Heart right ventricle (tissue), 16 donors: ENCODE data around the gene KRTAP4-2. TPM values are rescaled to one million over a fixed set of nuclear protein-coding genes. Genes with fewer than 3 reads are reported as not detected.
"Not testable (repeated sequence)": the region's sequence is repeated elsewhere in the genome, so short reads cannot be mapped to it uniquely, and the experiment has no call there.

Experiments
- ATAC-seq, 8 donors: fragments of 200-7000 bp; cut with Tn5 transposase; one replicate each; pipeline ENCODE4 v1.9.1; 2020; ENCODE audit warnings: mild to moderate bottlenecking in 8 of 8, moderate library complexity in 8 of 8, moderate number of reproducible peaks in 1 of 8
- DNase-seq, 2 donors: peaks; one replicate each; pipeline ENCODE4 v3.0.0-alpha.2; 2020
- H3K27ac ChIP-seq, 10 donors: fragments of 200-600 bp; sonication (generic) in 2 of 10; one replicate each; pipeline versions ENCODE4 v1.5.0 to v1.8.0; 2020 to 2022; ENCODE audit warnings: mild to moderate bottlenecking in 3 of 10
- H3K27me3 ChIP-seq, 7 donors: fragments of 200-600 bp; one replicate each; pipeline ENCODE4 v1.8.0; 2021 to 2022; ENCODE audit warnings: mild to moderate bottlenecking in 2 of 7
- H3K36me3 ChIP-seq, 9 donors: fragments of 200-600 bp; sonication (generic) in 1 of 9; one replicate each; pipeline versions ENCODE4 v1.5.0 to v1.8.0; 2020 to 2022; ENCODE audit warnings: mild to moderate bottlenecking in 2 of 9
- H3K4me1 ChIP-seq, 9 donors: fragments of 200-600 bp; sonication (generic) in 1 of 9; one replicate each; pipeline versions ENCODE4 v1.5.0 to v1.8.0; 2020 to 2022; ENCODE audit warnings: mild to moderate bottlenecking in 4 of 9
- H3K4me3 ChIP-seq, 10 donors: fragments of 200-600 bp; sonication (generic) in 2 of 10; one replicate each; pipeline versions ENCODE4 v1.5.0 to v1.8.0; 2020 to 2022; ENCODE audit warnings: mild to moderate bottlenecking in 7 of 10, moderate library complexity in 2 of 10
- H3K9me3 ChIP-seq, 11 donors: fragments of 200-600 bp in 10 of 11; sonication (generic) in 2 of 11; one replicate each; pipeline versions ENCODE4 v1.5.0 to v1.8.0; 2013 to 2022; ENCODE audit warnings: mild to moderate bottlenecking in 2 of 11, control low read depth in 1 of 11, moderate library complexity in 1 of 11
- CTCF ChIP-seq, 9 donors: fragments of 200-600 bp; sonication (generic) in 2 of 9; IDR thresholded peaks; one replicate each; pipeline versions ENCODE4 v1.5.0 to v1.8.0; 2021 to 2022; ENCODE audit warnings: antibody characterized with exemption in 9 of 9, mild to moderate bottlenecking in 5 of 9, moderate library complexity in 1 of 9
- WGBS, 2 donors: extraction: QIAGEN DNeasy Blood & Tissue Kit; methylation state at CpG; one replicate each; pipeline ENCODE4 v1.1.7; 2013; ENCODE audit warnings: inconsistent platforms in 1 of 2; 5-methylcytosine and 5-hydroxymethylcytosine counted together
- intact Hi-C, 10 donors: fragments of 100-400 bp; cut with DNase I; formaldehyde crosslinking; loops; one replicate each; pipeline versions ENCODE4 v1.11.1 to v1.14.2; 2022
- polyA plus RNA-seq, 2 donors: library from polyadenylated mRNA; stranded (reverse); fragments of 200-250 nt; gene quantifications; one replicate each; pipeline ENCODE4 v1.2.3, GENCODE V29; 2013
- total RNA-seq, 10 donors: library from RNA; stranded (reverse); fragmentation: NEBNext Ultra II Directional in 3 of 10; extraction: Animal tissue kit (Norgen Biotek cat#: 25700) in 3 of 10; gene quantifications; one replicate each; pipeline versions ENCODE4 v1.2.1 to v1.2.4, GENCODE V29; 2021 to 2023
- donor health status: Arrhythmogenic right ventricular cardiomyopathy.
- donor health status: ischemic (EF 13 %, LVEDD 7.1; RV severe dilation, severe dysfunction).
- donor health status: healthy with polysubstance abuse.
- donor health status: DM: no; HTN: yes; CAD: no.
- donor health status: DM: no; HTN: no; CAD: no.
- donor health status: ischemic (EF 25% LVEDD 6.9; RV normal size, moderate dysfunction).
- donor health status: ischemic (EF 25% LVEDD 5.7; RV mildly dilated, moderate dysfunction).
- donor health status: healthy.
- donor health status: DM: yes; HTN: yes; CAD: no.
- donor health status: Ischemic cardiomyopathy.
- donor health status: ischemic (EF 35%, LVEDD 5.7; RV mildly dilated, moderate dysfunction).
- donor health status: nonischemic (EF 11% LVEDD 7.7; RV severe dilation, severe dysfunction).
- donor health status: DM: yes; HTN: yes; CAD: no.
- donor health status: PGD.
- donor health status: ischemic (EF 29% LVEDD 5.4; RV normal size, mild dysfunction).
- donor health status: nonischemic (EF 23%, LVEDD 6.1; RV moderate dilation, normal function).

Gene KRTAP4-2
- total and polyA plus RNA-seq, 12 donors = not detected

GRCh38 chr17:41150026-41150425, 28.0 kb downstream of the KRTAP4-2 start:
- Histone ChIP-seq H3K4me3 (no peak overlapping the region), H3K9me3 (no peaks in the 10 kb centered on the region), H3K4me1 (no peaks in the 10 kb centered on the region), H3K36me3 (no peaks in the 10 kb centered on the region), H3K27me3 (peaks cover 0 to 26% (median 9%) of the 10 kb centered on the region in 7 donors), H3K27ac (no peak overlapping the region)
- TF ChIP-seq CTCF (IDR thresholded peaks at IDR 0.05) = no peak
- WGBS, 2 donors = 77 to 81% methylated on average over 4 of the region's 4 CpGs
- intact Hi-C loops = no loop called here
- DNase-seq (no peak), ATAC-seq (no peak)

- no peaks in the 10 kb centered on the region for H3K36me3 ChIP-seq
- H3K4me3 ChIP-seq = no peak within 1 kb of the TSS
- no peaks in the 10 kb centered on the region for H3K4me1 ChIP-seq
- intact Hi-C loops = no loop called here
- ATAC-seq = no peak
- peaks cover 0 to 26% (median 9%) of the 10 kb centered on the region in 7 donors for H3K27me3 ChIP-seq
- TF ChIP-seq CTCF (IDR thresholded peaks at IDR 0.05) = no peak
- no peaks in the 10 kb centered on the region for H3K9me3 ChIP-seq
- no peak within 1 kb of the TSS for H3K27ac ChIP-seq
- no peak for DNase-seq
- 47 to 56% methylated on average over 2 of the region's 2 CpGs for WGBS, 2 donors
Measured at GRCh38 chr17:41149652-41149985, 28.4 kb downstream of the KRTAP4-2 start, which contains the start of gene KRTAP4-5. Gene KRTAP4-5, minus strand, starts transcription at chr17:41149825. Its CDS starts 58 bp downstream, at chr17:41149767.

GRCh38 chr17:41148971-41149651, 28.9 kb downstream of the KRTAP4-2 start:
- H3K36me3 ChIP-seq, ATAC-seq, H3K27ac ChIP-seq, H3K4me1 ChIP-seq, H3K9me3 ChIP-seq, intact Hi-C loops, H3K4me3 ChIP-seq, DNase-seq: not testable (repeated sequence)
- 72 to 78% methylated on average over 10 of the region's 10 CpGs for WGBS, 2 donors
- peaks cover 0 to 25% (median 9%) of the 10 kb centered on the region in 7 donors for H3K27me3 ChIP-seq

- H3K4me3 ChIP-seq = no peak overlapping the region
- H3K27me3 ChIP-seq = peaks cover 0 to 15% (median 9%) of the 10 kb centered on the region in 7 donors
- H3K36me3 ChIP-seq = no peaks in the 10 kb centered on the region
- no peak overlapping the region for H3K27ac ChIP-seq
- intact Hi-C loops = no loop called here
- no peak for ATAC-seq
- peaks cover 0 to 18% (median 5%) of the 10 kb centered on the region in 11 donors for H3K9me3 ChIP-seq
- no peak for DNase-seq
- 85 to 92% methylated on average over 2 of the region's 2 CpGs for WGBS, 2 donors
- no peaks in the 10 kb centered on the region for H3K4me1 ChIP-seq
- TF ChIP-seq CTCF (IDR thresholded peaks at IDR 0.05) = no peak
Measured at GRCh38 chr17:41147531-41148204, 30.4 kb downstream of the KRTAP4-2 start.

GRCh38 chr17:41145261-41145660, 32.8 kb downstream of the KRTAP4-2 start:
- intact Hi-C loops = no loop called here
- 78 to 85% methylated on average over 2 of the region's 2 CpGs for WGBS, 2 donors
- no peak for ATAC-seq

More at GRCh38 chr17:41145261-41145660, 32.8 kb downstream of the KRTAP4-2 start:
- DNase-seq = no peak
- peaks cover 0 to 15% (median 2%) of the 10 kb centered on the region in 7 donors for H3K27me3 ChIP-seq
- H3K27ac ChIP-seq = no peak overlapping the region
- peaks cover 0 to 31% (median 5%) of the 10 kb centered on the region in 11 donors for H3K9me3 ChIP-seq
- no peaks in the 10 kb centered on the region for H3K36me3 ChIP-seq
- no peak overlapping the region for H3K4me3 ChIP-seq
- no peaks in the 10 kb centered on the region for H3K4me1 ChIP-seq
- TF ChIP-seq CTCF (IDR thresholded peaks at IDR 0.05) = no peak
